OCI-LY3 (cell line): ENCODE data around the gene DIAPH2.

Source experiments
- EZH2phosphoT487 ChIP-seq: fragments of 200-600 bp; shearing (Covaris generic); IDR thresholded peaks from 2 replicates; pipeline ENCODE4 v1.6.1; 2018; ENCODE audit warnings: antibody characterized with exemption, mixed run types, low read depth
- TF ChIP-seq, protein P1 (sequence below): fragments of 200-600, 300-600 bp; sonication (generic); IDR thresholded peaks from 2 replicates; pipeline ENCODE4 v1.5.1; 2014; ENCODE audit warnings: antibody characterized with exemption, low read length, low read depth

DNA sequence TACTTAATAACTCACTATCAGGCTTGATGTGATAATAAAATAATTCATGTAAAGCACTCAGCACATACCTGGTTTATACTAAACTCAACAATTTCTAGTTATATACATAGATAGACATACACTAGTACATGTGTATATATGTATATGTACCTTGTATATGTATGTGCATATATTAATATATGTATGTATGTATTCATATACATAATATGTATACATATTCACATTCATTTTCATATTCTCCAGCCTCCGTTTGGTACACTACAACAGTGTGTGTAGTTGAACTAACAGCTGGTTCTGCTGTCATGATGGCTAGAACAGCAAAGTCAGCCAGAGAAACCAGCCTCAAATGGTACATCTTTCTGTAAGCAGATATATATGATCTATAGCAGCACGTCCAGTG lies 869.2 kb downstream of the DIAPH2 start:
- TF ChIP-seq, protein P1, sequence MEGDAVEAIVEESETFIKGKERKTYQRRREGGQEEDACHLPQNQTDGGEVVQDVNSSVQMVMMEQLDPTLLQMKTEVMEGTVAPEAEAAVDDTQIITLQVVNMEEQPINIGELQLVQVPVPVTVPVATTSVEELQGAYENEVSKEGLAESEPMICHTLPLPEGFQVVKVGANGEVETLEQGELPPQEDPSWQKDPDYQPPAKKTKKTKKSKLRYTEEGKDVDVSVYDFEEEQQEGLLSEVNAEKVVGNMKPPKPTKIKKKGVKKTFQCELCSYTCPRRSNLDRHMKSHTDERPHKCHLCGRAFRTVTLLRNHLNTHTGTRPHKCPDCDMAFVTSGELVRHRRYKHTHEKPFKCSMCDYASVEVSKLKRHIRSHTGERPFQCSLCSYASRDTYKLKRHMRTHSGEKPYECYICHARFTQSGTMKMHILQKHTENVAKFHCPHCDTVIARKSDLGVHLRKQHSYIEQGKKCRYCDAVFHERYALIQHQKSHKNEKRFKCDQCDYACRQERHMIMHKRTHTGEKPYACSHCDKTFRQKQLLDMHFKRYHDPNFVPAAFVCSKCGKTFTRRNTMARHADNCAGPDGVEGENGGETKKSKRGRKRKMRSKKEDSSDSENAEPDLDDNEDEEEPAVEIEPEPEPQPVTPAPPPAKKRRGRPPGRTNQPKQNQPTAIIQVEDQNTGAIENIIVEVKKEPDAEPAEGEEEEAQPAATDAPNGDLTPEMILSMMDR: no peak
- TF ChIP-seq EZH2phosphoT487: no peak
